SK-N-MC (cell line): ENCODE measurements around the gene DOCK8.
"Not testable (repeated sequence)": the region's sequence is repeated elsewhere in the genome, so short reads cannot be mapped to it uniquely, and the experiment has no call there.

Experiments used
- DNase-seq: peaks from one replicate; pipeline ENCODE4 v3.0.0-alpha.2; 2011; ENCODE audit warnings: low read depth, low spot score
- H3K27ac ChIP-seq: fragments of 200-600 bp; sonication (generic); 2 replicates; pipeline ENCODE4 v1.5.1; 2016; ENCODE audit warnings: mixed run types
- H3K36me3 ChIP-seq: fragments of 200-600 bp; sonication (generic); 2 replicates; pipeline ENCODE4 v1.6.1; 2017; ENCODE audit warnings: antibody characterized with exemption, low read length, mixed read lengths; ENCODE audit not compliant: insufficient read depth
- H3K4me3 ChIP-seq: fragments of 200-600 bp; sonication (generic); 2 replicates; pipeline ENCODE4 v1.5.1; 2016
- H3K9ac ChIP-seq: fragments of 200-600 bp; sonication (generic); 2 replicates; pipeline ENCODE4 v1.8.0; 2017; ENCODE audit warnings: mixed run types, mixed read lengths; ENCODE audit not compliant: insufficient read length
- H3K9me3 ChIP-seq: fragments of 200-600 bp; sonication (generic); 2 replicates; pipeline ENCODE4 v1.6.1; 2017; ENCODE audit warnings: low read depth, mild to moderate bottlenecking, antibody characterized with exemption, low read length, moderate library complexity, mixed read lengths
- EZH2 ChIP-seq: fragments of 200-600 bp; sonication (generic); IDR thresholded peaks from one replicate; pipeline ENCODE4 v1.6.1; 2017; ENCODE audit warnings: antibody characterized with exemption
- FOXP2 ChIP-seq: optimal IDR thresholded peaks from 2 replicates; pipeline ENCODE3; 2011; ENCODE audit warnings: mild to moderate bottlenecking, moderate library complexity; ENCODE audit not compliant: insufficient read depth; ENCODE audit errors: extremely low read length, control extremely low read depth
- POLR2AphosphoS5 ChIP-seq: IDR thresholded peaks from 2 replicates; pipeline ENCODE4 v1.6.1; 2012; ENCODE audit warnings: mild to moderate bottlenecking, low read depth, low read length, borderline replicate concordance

Gene DOCK8

GRCh38 chr9:392077-392804 lies 177.6 kb downstream of the DOCK8 start:
- H3K36me3 ChIP-seq: no peaks in the 10 kb centered on the region
- no peak for TF ChIP-seq EZH2
- TF ChIP-seq POLR2AphosphoS5: no peak
- TF ChIP-seq FOXP2: no peak
- H3K9me3 ChIP-seq: no peaks in the 10 kb centered on the region
- no peak overlapping the region for H3K27ac ChIP-seq
- no peak overlapping the region for H3K4me3 ChIP-seq
- no peak for DNase-seq
- no peak overlapping the region for H3K9ac ChIP-seq

- Histone ChIP-seq H3K9ac (no peak overlapping the region), H3K36me3 (no peaks in the 10 kb centered on the region), H3K27ac (no peak overlapping the region), H3K4me3 (no peak overlapping the region), H3K9me3 (no peaks in the 10 kb centered on the region)
- DNase-seq: no peak
- no peak for TF ChIP-seq POLR2AphosphoS5
- no peak for TF ChIP-seq FOXP2
- TF ChIP-seq EZH2: no peak
Measured at GRCh38 chr9:394347-395052, 179.8 kb downstream of the DOCK8 start.

DNA sequence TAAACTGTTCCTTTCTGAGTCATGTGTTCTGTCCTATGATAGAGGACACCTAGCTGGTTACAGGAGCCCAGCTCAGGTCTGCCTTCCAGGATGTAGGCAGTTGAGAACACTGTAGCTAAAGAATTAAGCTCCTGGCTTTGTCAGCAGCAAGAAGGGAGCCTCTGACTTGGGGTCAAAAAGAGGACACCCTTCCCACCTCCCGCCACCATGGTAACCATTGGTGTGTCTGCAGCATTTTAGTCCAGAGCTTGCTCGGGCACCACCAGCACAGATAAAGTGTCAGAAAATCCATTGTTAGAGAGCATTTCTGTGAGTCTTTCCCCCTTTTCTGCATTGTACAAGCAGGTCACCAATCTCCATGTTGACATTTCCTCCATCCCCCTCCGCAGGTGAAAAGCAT lies 181.7 kb downstream of the DOCK8 start:
- H3K36me3 ChIP-seq: no peaks in the 10 kb centered on the region
- no peak for TF ChIP-seq POLR2AphosphoS5
- H3K9ac ChIP-seq: no peak overlapping the region
- no peak for DNase-seq
- H3K4me3 ChIP-seq: no peak overlapping the region
- no peaks in the 10 kb centered on the region for H3K9me3 ChIP-seq
- no peak overlapping the region for H3K27ac ChIP-seq

GRCh38 chr9:398085-398484 lies 183.4 kb downstream of the DOCK8 start:
- TF ChIP-seq POLR2AphosphoS5: no peak
- TF ChIP-seq EZH2: no peak
- TF ChIP-seq FOXP2: no peak
- no peak overlapping the region for H3K9ac ChIP-seq
- no peak overlapping the region for H3K4me3 ChIP-seq
- H3K36me3 ChIP-seq: no peaks in the 10 kb centered on the region
- H3K27ac ChIP-seq: no peak overlapping the region
- no peaks in the 10 kb centered on the region for H3K9me3 ChIP-seq
- no peak for DNase-seq

GRCh38 chr9:401223-401622 lies 186.6 kb downstream of the DOCK8 start:
- no peak overlapping the region for H3K27ac ChIP-seq
- no peaks in the 10 kb centered on the region for H3K9me3 ChIP-seq
- TF ChIP-seq EZH2 (no peak), FOXP2 (no peak), POLR2AphosphoS5 (no peak)
- DNase-seq: no peak
- no peak overlapping the region for H3K4me3 ChIP-seq
- H3K36me3 ChIP-seq: no peaks in the 10 kb centered on the region
- H3K9ac ChIP-seq: no peak overlapping the region

DNA sequence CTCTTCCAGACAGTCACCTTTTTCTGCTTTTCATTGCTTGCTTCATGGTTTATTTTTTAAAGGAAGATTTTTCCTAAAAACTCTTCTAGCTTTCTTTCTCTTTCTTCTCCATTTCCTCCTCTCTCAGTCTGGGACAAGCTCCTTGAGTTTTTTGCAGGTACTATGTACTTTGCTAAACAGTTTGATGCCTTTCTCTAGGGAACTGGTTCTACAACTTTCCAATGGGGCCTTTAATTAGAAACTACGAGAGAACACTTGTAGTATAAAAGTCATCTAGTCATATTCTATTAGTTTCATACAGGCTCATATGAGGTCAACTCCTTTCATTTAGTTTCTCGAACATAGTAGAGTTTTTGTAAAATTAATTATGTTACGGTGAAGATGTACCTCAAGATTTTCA lies 189.6 kb downstream of the DOCK8 start:
- no peaks in the 10 kb centered on the region for H3K36me3 ChIP-seq

DNA sequence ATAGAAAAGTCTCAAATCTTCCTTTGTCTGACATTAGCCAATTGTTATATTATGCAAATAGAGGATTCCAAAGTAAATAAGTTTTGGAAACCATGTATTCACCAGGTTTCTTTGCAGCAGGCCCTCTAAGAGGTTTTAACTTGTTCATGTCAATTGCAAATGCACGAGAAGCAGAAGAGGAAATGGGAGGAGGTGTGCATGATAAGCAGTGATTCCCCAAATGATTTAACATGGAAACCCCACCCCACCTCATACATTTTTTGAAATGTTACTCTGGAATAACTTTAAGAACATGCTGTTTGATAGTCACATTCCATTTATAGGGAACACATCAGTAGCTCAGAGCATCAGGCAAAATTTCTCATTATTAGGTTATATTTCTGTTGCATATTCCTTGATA lies 190.7 kb downstream of the DOCK8 start:
- no peak for TF ChIP-seq FOXP2
- no peak for TF ChIP-seq POLR2AphosphoS5
- no peak for TF ChIP-seq EZH2
- Histone ChIP-seq H3K36me3 (no peaks in the 10 kb centered on the region), H3K4me3 (no peak overlapping the region), H3K9ac (no peak overlapping the region), H3K9me3 (no peaks in the 10 kb centered on the region), H3K27ac (no peak overlapping the region)
- DNase-seq: no peak

More for the DNA sequence above, 189.6 kb downstream of the DOCK8 start:
- Histone ChIP-seq H3K9me3 (no peaks in the 10 kb centered on the region), H3K9ac (no peak overlapping the region), H3K4me3 (no peak overlapping the region), H3K27ac (no peak overlapping the region)
- no peak for DNase-seq
- TF ChIP-seq FOXP2 (no peak), EZH2 (no peak), POLR2AphosphoS5 (no peak)

DNA sequence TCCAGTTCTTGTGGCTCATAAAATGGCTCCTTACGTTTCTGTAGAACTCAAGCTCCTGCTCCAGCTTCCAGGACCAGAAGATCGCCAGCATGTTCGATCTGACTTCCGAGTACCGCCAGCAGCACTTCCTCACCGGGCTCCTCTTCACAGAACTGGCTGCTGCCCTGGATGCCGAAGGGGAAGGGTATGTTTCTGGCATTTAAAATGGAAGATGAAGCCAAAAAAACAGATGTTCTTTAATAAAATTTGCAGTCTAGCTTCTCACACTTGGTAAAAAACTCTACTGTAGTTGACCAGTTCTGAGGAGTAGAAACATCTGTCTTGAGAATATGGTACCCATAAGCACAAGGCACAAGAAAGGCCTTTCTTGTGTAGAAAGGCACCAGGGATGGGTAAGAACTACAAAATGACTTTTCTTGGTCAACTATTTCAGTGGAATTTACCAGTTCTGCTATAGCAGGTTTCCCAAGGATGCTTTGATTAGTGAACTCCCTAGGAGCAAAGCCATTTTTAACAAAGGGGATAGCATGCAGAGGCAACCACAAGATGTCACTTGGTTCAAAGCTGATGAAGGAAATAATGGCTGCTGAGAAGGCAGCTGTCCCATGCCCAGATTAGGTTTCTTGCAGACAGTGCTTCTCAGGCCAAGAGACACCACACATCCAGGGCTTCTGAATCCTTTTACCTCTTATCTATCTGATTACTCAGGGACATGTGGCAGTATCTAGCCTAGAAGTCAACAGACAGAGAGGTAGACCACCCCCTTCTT lies 192.4 kb downstream of the DOCK8 start:
- no peaks in the 10 kb centered on the region for H3K9me3 ChIP-seq
- no peak overlapping the region for H3K4me3 ChIP-seq
- H3K36me3 ChIP-seq: no peaks in the 10 kb centered on the region
- DNase-seq: no peak
- TF ChIP-seq EZH2: no peak
- no peak for TF ChIP-seq POLR2AphosphoS5
- TF ChIP-seq FOXP2: no peak
- no peak overlapping the region for H3K9ac ChIP-seq
- no peak overlapping the region for H3K27ac ChIP-seq

DNA sequence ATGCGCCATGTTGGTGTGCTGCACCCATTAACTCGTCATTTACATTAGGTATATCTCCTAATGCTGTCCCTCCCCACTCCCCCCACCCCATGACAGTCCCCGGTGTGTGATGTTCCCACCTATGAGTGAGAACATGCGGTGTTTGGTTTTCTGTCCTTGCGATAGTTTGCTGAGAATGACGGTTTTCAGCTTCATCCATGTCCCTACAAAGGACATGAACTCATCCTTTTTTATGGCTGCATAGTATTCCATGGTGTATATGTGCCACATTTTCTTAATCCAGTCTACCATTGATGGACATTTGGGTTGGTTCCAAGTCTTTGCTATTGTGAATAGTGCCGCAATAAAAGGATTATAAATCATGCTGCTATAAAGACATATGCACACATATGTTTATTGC lies 195.0 kb downstream of the DOCK8 start:
- H3K4me3 ChIP-seq, H3K27ac ChIP-seq, DNase-seq, H3K9me3 ChIP-seq, H3K9ac ChIP-seq, H3K36me3 ChIP-seq: not testable (repeated sequence)
